22Rv1 (cell line): Measurements from ENCODE around the gene DNM1.

Source experiments
- H3K27ac ChIP-seq: fragments of 450-650 bp; 2 replicates; pipeline ENCODE4 v1.5.1; 2017
- ZFX ChIP-seq: fragments of 450-650 bp; IDR thresholded peaks from 2 replicates; pipeline ENCODE4 v1.6.1; 2017; ENCODE audit warnings: antibody characterized with exemption, borderline replicate concordance
- TF ChIP-seq, protein P1 (sequence below): fragments of 450-650 bp; IDR thresholded peaks from 2 replicates; pipeline ENCODE4 v1.5.1; 2017; ENCODE audit warnings: mild to moderate bottlenecking

DNM1 gene

DNA sequence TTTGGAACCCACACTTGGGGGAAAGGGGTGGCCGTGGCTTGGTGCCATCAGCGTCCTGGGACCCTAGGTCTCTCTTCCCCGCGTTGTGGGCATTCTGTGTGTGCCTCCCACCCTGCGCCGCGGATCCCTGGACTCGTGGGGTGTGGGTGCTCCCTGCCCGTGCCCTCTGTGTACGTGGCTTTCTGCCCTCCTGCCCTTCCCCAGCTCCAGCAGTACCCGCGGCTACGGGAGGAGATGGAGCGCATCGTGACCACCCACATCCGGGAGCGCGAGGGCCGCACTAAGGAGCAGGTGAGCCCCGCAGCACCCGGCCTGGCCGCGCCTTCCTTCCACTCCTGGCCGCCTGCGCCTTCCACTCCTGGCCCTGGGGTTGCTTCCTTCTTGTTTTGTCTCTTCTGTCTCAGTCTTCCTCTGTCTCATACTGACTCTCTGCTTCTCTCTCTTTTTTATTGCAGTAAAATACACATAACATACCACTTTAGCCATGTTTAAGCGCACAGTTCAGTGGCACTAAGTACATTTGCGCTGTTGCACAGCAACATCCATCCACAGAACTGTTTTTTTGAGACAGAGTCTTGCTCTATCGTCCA is 30.7 kb downstream of the DNM1 start:
- TF ChIP-seq ZFX = no peak
- TF ChIP-seq, protein P1, sequence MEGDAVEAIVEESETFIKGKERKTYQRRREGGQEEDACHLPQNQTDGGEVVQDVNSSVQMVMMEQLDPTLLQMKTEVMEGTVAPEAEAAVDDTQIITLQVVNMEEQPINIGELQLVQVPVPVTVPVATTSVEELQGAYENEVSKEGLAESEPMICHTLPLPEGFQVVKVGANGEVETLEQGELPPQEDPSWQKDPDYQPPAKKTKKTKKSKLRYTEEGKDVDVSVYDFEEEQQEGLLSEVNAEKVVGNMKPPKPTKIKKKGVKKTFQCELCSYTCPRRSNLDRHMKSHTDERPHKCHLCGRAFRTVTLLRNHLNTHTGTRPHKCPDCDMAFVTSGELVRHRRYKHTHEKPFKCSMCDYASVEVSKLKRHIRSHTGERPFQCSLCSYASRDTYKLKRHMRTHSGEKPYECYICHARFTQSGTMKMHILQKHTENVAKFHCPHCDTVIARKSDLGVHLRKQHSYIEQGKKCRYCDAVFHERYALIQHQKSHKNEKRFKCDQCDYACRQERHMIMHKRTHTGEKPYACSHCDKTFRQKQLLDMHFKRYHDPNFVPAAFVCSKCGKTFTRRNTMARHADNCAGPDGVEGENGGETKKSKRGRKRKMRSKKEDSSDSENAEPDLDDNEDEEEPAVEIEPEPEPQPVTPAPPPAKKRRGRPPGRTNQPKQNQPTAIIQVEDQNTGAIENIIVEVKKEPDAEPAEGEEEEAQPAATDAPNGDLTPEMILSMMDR = no peak
- no peak overlapping the region for H3K27ac ChIP-seq

DNA sequence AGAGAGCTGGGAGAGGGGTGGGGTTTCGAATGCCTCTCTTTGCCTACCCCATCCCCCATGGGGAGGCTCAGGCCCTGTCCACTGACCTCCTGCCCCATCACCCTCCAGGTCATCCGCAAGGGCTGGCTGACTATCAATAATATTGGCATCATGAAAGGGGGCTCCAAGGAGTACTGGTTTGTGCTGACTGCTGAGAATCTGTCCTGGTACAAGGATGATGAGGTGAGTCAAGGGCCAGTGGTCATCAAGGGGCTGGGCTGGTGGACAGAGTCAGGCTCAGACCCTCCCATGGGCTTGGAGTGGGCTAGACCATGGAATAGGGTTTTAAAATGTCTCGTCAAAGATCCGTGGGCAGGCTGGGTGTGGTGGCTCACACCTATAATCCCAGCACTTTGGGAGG is 38.9 kb downstream of the DNM1 start:
- H3K27ac ChIP-seq = no peak overlapping the region
- TF ChIP-seq ZFX = no peak
- TF ChIP-seq, protein P1 = no peak

DNA sequence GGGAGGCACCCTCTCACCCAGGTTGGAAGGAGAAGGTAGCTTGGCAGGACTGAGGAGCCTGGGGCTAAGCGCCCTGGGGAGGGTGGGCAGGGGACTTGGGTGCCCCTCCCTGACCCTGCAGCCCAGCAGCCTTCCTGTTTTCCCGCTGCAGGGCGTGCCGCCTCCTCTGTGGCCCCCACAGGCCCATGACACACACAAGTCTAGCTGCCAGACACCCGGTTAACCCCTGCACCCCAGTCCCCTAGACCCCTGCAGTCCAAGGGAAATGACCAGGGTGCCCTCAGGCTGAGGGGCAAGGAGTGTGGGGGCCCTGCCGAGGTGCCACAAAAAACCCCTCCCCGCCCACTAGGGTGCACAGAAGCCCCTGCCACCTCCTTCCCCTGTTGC is 39.6 kb downstream of the DNM1 start:
- TF ChIP-seq, protein P1 = no peak
- TF ChIP-seq ZFX = no peak
- H3K27ac ChIP-seq = no peak overlapping the region

GRCh38 chr9:128243215-128244018 is 40.2 kb downstream of the DNM1 start:
- TF ChIP-seq, protein P1 = no peak
- TF ChIP-seq ZFX = no peak
- no peak overlapping the region for H3K27ac ChIP-seq

DNA sequence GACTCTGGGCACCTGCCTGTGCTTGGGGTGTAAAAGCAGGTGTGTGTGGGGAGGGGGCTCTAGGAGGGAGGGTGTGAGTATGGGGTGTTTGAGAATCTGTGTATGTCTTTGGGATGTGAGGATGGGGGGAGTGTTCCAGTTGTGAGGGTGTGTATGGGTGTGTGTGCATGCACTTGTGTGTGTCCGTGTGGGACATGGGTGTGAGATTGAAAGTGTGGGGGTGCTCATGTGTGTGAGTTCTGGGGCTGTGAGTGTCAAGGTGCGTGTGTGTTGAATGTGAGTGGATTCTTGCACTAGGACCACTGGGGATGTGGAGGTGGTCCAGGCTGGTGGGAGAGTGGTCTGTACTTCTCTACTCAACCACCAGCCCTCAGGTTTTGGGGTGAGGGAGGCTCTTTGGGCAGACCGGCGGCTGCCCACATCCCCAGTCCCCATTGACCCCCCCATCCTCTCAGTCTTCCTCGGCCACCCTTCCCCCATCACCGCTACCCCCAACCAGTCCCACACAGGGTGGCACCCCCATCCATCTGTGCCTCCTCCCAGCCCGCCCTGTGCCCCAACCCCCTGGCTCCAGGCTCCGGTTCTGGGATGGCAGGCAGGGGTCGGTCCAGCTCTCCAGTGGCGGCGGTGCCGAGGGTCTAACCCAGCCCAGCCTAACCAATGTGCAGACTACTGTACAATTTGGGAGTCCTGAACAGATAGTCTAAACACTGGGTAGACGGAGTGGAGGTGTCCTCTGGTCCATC is 41.1 kb downstream of the DNM1 start:
- TF ChIP-seq, protein P1 = no peak
- no peak for TF ChIP-seq ZFX
- H3K27ac ChIP-seq = no peak overlapping the region

GRCh38 chr9:128244837-128245231 is 41.7 kb downstream of the DNM1 start:
- TF ChIP-seq, protein P1 = no peak
- no peak for TF ChIP-seq ZFX
- no peak overlapping the region for H3K27ac ChIP-seq
